Prostate gland (tissue), 2 donors: ENCODE results near the gene SSR4.

ENCODE experiments used
- POLR2AphosphoS5 ChIP-seq: sonication (generic); formaldehyde crosslinking; IDR thresholded peaks from one replicate; pipeline ENCODE4 v1.6.1; 2017; ENCODE audit warnings: antibody characterized with exemption
- TF ChIP-seq, protein P1 (sequence below), 4 experiments: fragments of 200-600 bp in 2 of 4; fragments of 450-650 bp in 2 of 4; sonication (generic) in 2 of 4; IDR thresholded peaks; 1 replicate in 3 of 4; 2 replicates in 1 of 4; pipeline ENCODE4 v1.5.1; 2016 to 2019; ENCODE audit warnings: antibody characterized with exemption in 4 of 4, mild to moderate bottlenecking in 2 of 4, moderate library complexity in 2 of 4

DNA sequence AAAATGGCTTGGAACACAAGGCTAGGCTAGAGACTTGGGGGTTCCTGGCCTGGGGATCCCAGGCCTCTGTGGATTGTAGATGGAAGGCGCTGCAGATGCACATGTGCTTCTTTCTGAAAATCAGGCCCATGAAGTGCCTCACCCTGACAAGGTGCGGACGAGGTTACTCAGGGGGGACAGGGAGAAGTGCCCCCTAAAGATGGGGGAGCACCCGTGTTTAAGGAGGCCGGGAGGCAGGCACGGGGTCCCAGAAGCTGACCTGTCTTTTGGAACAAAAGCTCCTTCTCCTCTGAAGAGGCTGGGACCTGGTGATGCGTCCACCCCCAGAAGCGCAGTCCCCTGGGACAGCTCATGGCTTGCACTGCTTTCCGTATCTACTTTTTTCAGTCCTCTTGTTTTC is 33.4 kb downstream of the SSR4 start:
- TF ChIP-seq, protein P1, sequence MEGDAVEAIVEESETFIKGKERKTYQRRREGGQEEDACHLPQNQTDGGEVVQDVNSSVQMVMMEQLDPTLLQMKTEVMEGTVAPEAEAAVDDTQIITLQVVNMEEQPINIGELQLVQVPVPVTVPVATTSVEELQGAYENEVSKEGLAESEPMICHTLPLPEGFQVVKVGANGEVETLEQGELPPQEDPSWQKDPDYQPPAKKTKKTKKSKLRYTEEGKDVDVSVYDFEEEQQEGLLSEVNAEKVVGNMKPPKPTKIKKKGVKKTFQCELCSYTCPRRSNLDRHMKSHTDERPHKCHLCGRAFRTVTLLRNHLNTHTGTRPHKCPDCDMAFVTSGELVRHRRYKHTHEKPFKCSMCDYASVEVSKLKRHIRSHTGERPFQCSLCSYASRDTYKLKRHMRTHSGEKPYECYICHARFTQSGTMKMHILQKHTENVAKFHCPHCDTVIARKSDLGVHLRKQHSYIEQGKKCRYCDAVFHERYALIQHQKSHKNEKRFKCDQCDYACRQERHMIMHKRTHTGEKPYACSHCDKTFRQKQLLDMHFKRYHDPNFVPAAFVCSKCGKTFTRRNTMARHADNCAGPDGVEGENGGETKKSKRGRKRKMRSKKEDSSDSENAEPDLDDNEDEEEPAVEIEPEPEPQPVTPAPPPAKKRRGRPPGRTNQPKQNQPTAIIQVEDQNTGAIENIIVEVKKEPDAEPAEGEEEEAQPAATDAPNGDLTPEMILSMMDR (IDR thresholded peaks at IDR 0.05): no peak
- no peak for TF ChIP-seq POLR2AphosphoS5
